HG03457 (cell line): ENCODE results near the gene SLC39A11.
"Not testable (repeated sequence)": the region's sequence is repeated elsewhere in the genome, so short reads cannot be mapped to it uniquely, and the experiment has no call there.

Experiments
- ATAC-seq: cut with Tn5 transposase; IDR thresholded peaks from one replicate; pipeline ENCODE4 v1.9.1; 2021; ENCODE audit warnings: moderate number of reproducible peaks; ENCODE audit not compliant: unreplicated experiment

The SLC39A11 gene

GRCh38 chr17:73092523-73093135 is at the start of gene SLC39A11:
TSS of gene SLC39A11 (minus strand) at chr17:73092688. CDS start at chr17:73088764, 3,924 bp downstream.
- peak; percentile 97 for ATAC-seq

GRCh38 chr17:73141411-73141810 is 48.9 kb upstream of the SLC39A11 start:
- no peak for ATAC-seq

GRCh38 chr17:73140566-73140965 is 48.1 kb upstream of the SLC39A11 start:
- no peak for ATAC-seq

GRCh38 chr17:73139296-73139695 is 46.8 kb upstream of the SLC39A11 start:
- no peak for ATAC-seq

- ATAC-seq, result no peak
These were observed 46.2 kb upstream of the SLC39A11 start for GRCh38 chr17:73138541-73139138.

GRCh38 chr17:73137376-73137775 is 44.9 kb upstream of the SLC39A11 start:
- no peak for ATAC-seq

- no peak for ATAC-seq
These were observed 43.3 kb upstream of the SLC39A11 start for GRCh38 chr17:73135766-73136165.

GRCh38 chr17:73133911-73134649 is 41.6 kb upstream of the SLC39A11 start:
- no peak for ATAC-seq

- no peak for ATAC-seq
These were observed 39.6 kb upstream of the SLC39A11 start for GRCh38 chr17:73132085-73132492.

GRCh38 chr17:73131439-73131838 is 39.0 kb upstream of the SLC39A11 start:
- not testable (repeated sequence) for ATAC-seq

- ATAC-seq, result no peak
These were observed 38.5 kb upstream of the SLC39A11 start for GRCh38 chr17:73130977-73131376.

- no peak for ATAC-seq
These were observed 36.0 kb upstream of the SLC39A11 start for GRCh38 chr17:73128496-73128895.

GRCh38 chr17:73126716-73127473 is 34.4 kb upstream of the SLC39A11 start:
- no peak for ATAC-seq

- ATAC-seq, result no peak
These were observed 31.3 kb upstream of the SLC39A11 start for GRCh38 chr17:73123606-73124320.

- ATAC-seq, result no peak
These were observed 30.6 kb upstream of the SLC39A11 start for GRCh38 chr17:73122953-73123605.

GRCh38 chr17:73121506-73121905 is 29.0 kb upstream of the SLC39A11 start:
- ATAC-seq, result no peak

GRCh38 chr17:73119631-73120030 is 27.1 kb upstream of the SLC39A11 start:
- no peak for ATAC-seq

GRCh38 chr17:73118951-73119391 is 26.5 kb upstream of the SLC39A11 start:
- ATAC-seq, result no peak

- ATAC-seq, result no peak
These were observed 25.7 kb upstream of the SLC39A11 start for GRCh38 chr17:73118139-73118538.

- no peak for ATAC-seq
These were observed 19.8 kb upstream of the SLC39A11 start for GRCh38 chr17:73112246-73112645.
